Stomach smooth muscle (tissue), 2 donors: ENCODE data around the gene NOS3.
"Not testable (repeated sequence)": the region's sequence is repeated elsewhere in the genome, so short reads cannot be mapped to it uniquely, and the experiment has no call there.

Experiments used
- H3K27ac ChIP-seq: one replicate; pipeline ENCODE4 v1.7.0; 2013; ENCODE audit warnings: mild to moderate bottlenecking, low read length, inconsistent platforms
- H3K27me3 ChIP-seq, 2 donors: one replicate each; pipeline ENCODE4 v1.7.0; 2013; ENCODE audit warnings: low read length in 2 of 2; ENCODE audit not compliant: insufficient read depth in 2 of 2, control insufficient read depth in 1 of 2
- H3K36me3 ChIP-seq, 2 donors: one replicate each; pipeline ENCODE4 v1.7.0; 2013; ENCODE audit warnings: low read length in 2 of 2; ENCODE audit not compliant: control insufficient read depth in 2 of 2, insufficient read depth in 2 of 2
- H3K4me1 ChIP-seq: one replicate; pipeline ENCODE4 v1.7.0; 2013; ENCODE audit warnings: low read length; ENCODE audit not compliant: control insufficient read depth, insufficient read depth
- H3K4me3 ChIP-seq, 2 donors: one replicate each; pipeline ENCODE4 v1.7.0; 2013; ENCODE audit warnings: low read length in 2 of 2
- H3K9ac ChIP-seq, 2 donors: one replicate each; pipeline ENCODE4 v1.7.0; 2013; ENCODE audit warnings: low read length in 2 of 2, mild to moderate bottlenecking in 1 of 2
- H3K9me3 ChIP-seq, 2 donors: one replicate each; pipeline ENCODE4 v1.7.0; 2013; ENCODE audit warnings: low read length in 2 of 2; ENCODE audit not compliant: control insufficient read depth in 2 of 2
- donor health status: healthy.
- donor health status: Pancreatic carcinoma.

NOS3 gene

DNA sequence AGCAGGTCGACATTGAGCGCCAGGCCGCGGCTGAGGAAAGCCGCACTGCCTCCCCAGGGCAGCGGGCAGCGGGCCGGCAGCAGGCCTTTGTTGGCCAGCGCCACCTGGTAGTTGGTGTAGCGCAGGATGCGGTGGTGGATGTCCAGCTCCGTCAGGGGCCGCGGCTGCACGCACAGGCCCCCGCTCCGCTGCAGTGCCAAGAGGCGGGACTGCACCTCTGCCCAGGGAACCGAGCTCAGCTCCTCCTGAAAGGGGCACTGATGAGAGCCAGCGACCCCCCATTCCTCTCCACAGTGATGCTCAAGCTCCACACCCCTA lies 28.3 kb downstream of the NOS3 start:
- peak overlapping the region in 1 of 2 donors; percentile 58 for H3K4me3 ChIP-seq
- H3K27ac ChIP-seq, result no peak overlapping the region
- no peaks in the 10 kb centered on the region for H3K9me3 ChIP-seq
- H3K9ac ChIP-seq, result no peak overlapping the region
- peaks cover 40 to 46% of the 10 kb centered on the region in 2 donors for H3K27me3 ChIP-seq
- peaks cover 18% of the 10 kb centered on the region for H3K4me1 ChIP-seq
- H3K36me3 ChIP-seq, result no peaks in the 10 kb centered on the region

DNA sequence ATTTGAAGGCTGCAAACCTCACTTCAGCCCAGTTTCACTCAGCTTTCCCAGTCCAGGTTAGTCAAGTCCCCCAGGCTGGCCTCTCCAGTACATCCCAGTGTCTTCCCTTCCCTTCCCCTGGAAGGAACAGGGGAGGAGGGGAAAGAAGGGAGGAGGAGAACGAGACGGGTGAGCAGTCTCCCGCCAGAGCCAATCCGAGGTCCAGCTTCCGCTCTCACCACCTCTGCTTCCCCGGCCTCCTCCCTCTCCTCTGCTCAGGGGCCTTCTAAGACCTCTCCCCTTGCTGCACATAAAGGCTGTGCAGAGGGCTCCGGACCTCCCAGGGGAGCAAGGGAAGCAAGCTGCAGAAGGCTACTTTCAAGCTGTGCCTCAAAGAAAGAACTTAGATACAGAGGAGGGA lies 29.4 kb downstream of the NOS3 start:
- H3K9ac ChIP-seq, result no peak overlapping the region
- no peaks in the 10 kb centered on the region for H3K9me3 ChIP-seq
- H3K36me3 ChIP-seq, result no peaks in the 10 kb centered on the region
- peaks cover 35 to 39% of the 10 kb centered on the region in 2 donors for H3K27me3 ChIP-seq
- peaks cover 16% of the 10 kb centered on the region for H3K4me1 ChIP-seq
- no peak overlapping the region for H3K27ac ChIP-seq
- no peak overlapping the region for H3K4me3 ChIP-seq

DNA sequence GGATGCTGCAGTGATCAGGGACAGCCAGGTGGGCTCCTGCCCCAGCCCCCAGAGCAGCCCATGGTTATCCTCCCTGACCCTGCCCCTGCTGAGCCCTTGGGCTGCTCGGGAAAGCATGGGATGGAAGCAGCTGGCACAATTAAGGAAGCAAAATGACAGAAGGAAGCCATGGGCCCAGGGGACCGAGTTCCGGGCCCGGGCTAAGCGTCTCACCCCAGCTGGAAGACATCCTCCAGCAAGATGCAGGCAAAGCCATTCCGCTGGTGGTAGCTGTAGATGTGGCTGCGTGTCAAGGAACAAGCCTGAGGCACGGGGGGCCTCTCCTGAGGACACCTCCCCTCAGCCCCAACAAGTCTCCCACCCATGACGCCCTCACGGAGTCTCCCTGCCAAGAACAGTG lies 32.4 kb downstream of the NOS3 start:
- peaks cover 16% of the 10 kb centered on the region for H3K4me1 ChIP-seq
- H3K9ac ChIP-seq, result no peak overlapping the region
- H3K36me3 ChIP-seq, result no peaks in the 10 kb centered on the region
- H3K27ac ChIP-seq, result no peak overlapping the region
- peaks cover 8 to 11% of the 10 kb centered on the region in 2 donors for H3K27me3 ChIP-seq
- no peaks in the 10 kb centered on the region for H3K9me3 ChIP-seq
- H3K4me3 ChIP-seq, result no peak overlapping the region

DNA sequence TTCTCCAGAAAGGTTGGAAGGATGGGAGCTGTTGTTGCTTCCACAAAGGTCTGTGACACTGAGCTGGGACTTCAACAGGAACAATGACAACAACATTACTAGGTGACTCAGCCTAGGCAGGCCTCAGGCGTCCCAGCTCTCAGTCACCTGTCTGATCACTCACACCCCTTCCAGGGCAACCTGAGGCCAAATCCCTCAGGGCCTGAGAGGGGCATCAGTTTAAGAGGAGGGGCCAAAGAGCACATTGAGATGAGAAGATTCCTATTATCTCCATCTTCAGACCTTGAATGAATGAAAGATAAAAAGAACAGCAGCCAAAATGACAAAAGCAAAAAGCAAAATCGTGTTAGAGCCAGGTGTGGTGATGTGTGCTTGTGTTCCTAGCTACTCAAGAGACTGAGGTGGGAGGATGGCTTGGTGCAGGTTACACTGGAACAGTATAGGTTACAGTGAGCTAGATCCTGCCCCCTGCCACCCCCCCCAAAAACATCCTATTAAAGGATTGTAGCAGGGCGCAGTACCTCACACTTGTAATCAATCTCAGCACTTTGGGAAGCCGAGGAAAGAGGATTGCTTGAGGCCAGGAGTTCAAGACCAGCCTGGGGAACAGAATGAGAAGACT lies 33.7 kb downstream of the NOS3 start, which contains the start of gene ATG9B:
ATG9B (minus strand) TSS at position 60 of the 622 bp plus-strand sequence. CDS start 71 bp downstream, outside the sequence.
- Histone ChIP-seq H3K27me3 (peaks cover 2 to 5% of the 10 kb centered on the region in 2 donors), H3K9ac (no peak within 1 kb of the TSS)

DNA sequence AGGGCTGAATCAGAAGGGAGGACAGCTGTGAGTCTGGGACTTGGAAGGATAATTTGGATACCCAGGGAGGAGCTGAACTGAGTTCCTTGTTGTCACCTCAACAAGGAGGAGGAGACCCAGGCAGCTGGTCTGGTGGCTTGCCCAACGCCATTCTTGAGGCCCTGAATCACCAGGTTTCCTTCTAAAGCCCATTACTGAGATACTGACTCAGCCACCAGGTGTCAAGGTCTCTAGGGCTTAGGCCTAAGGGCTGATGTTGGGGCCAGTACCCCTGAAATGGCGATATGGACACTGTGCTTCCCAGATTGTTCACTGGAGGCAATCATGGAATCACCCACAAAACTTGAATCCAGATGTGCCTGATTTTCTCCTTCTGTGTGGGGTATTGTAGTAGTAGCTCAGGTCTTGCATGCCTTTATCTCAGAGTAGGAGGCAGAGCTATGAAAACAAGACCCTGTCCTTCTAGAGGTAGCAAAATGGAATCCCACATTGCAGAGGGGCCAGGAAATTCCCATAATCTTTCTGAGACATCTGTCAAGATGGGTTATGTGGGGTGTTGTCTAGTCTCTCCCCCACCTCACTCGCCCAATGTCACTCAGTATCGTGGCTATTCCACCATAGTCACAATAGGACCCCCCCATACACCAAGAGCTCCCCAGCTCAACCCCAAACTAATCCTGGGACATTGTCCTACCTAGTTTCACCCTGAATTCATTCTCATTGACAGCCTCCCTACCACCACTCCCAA lies 35.3 kb downstream of the NOS3 start:
- Histone ChIP-seq H3K27ac (no peak overlapping the region), H3K36me3 (no peaks in the 10 kb centered on the region), H3K9me3 (no peaks in the 10 kb centered on the region), H3K27me3 (no peaks in the 10 kb centered on the region), H3K9ac (no peak overlapping the region), H3K4me3 (no peak overlapping the region), H3K4me1 (peaks cover 14% of the 10 kb centered on the region)

More for the DNA sequence above, 33.7 kb downstream of the NOS3 start, which contains the start of gene ATG9B:
- no peaks in the 10 kb centered on the region for H3K9me3 ChIP-seq
- no peaks in the 10 kb centered on the region for H3K36me3 ChIP-seq
- no peak within 1 kb of the TSS for H3K4me3 ChIP-seq
- no peak within 1 kb of the TSS for H3K27ac ChIP-seq
- peaks cover 14% of the 10 kb centered on the region for H3K4me1 ChIP-seq

DNA sequence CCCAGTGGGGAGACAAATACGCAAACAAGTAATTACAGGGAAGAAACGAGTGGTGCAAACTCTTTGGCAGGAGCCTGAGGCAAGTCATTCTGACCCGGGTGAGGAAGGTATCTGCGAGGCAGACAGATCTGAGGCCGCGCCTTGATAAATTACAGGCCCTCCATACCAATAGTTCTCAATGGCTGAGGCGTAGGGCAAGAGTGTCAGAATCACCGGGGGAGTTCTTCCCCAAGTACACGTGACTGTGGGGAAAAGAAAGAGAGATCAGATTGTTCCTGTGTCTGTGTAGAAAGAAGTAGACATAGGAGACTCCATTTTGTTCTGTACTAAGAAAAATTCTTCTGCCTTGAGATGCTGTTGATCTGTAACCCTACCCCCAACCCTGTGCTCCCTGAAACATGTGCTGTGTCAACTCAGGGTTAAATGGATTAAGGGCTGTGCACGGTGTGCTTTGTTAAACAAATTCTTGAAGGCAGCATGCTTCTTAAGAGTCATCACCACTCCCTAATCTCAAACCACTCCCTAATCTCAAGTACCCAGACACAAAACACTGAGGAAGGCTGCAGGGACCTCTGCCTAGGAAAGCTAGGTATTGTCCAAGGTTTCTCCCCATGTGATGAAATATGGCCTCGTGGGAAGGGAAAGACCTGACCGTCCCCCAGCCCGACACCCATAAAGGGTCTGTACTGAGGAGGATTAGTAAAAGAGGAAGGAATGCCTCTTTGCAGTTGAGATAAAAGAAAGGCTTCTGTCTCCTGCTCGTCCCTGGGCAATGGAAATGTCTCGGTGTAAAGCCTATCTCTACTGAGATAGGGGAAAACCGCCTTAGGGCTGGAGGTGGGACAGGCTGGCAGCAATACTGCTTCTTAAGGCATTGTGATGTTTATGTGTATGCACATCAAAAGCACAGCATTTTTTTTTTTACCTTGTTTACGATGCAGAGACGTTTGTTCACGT lies 36.2 kb downstream of the NOS3 start:
- H3K4me3 ChIP-seq, result peak overlapping the region; percentile 78 to 96
- H3K9me3 ChIP-seq, H3K27ac ChIP-seq: not testable (repeated sequence)

DNA sequence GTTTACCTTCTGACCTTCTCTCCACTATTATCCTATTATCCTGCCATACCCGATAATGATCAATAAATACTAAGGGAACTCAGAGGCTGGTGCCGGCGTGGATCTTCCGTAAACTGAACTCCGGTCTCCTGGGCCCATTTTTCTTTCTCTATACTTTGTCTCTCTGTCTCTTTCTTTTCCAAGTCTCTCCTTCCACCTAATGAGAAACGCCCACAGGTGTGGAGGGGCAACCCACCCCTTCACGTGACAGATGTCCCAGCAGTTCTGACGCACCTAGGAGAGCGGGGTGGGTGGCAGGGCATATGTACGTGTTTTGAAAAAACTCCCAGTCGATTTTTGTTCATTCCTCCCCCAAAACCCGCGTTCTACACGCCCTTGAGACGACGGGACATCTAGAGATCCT lies 36.9 kb downstream of the NOS3 start:
- H3K27me3 ChIP-seq, H3K36me3 ChIP-seq, H3K9me3 ChIP-seq: not testable (repeated sequence)
- Histone ChIP-seq H3K27ac (peak overlapping the region; percentile 76), H3K4me3 (peak overlapping the region; percentile 78 to 96), H3K9ac (peak overlapping the region; percentile 62 to 77), H3K4me1 (peaks cover 14% of the 10 kb centered on the region)

More for the DNA sequence above, 36.2 kb downstream of the NOS3 start:
- not testable (repeated sequence) for H3K9ac ChIP-seq, H3K27me3 ChIP-seq, H3K36me3 ChIP-seq
- peaks cover 14% of the 10 kb centered on the region for H3K4me1 ChIP-seq

DNA sequence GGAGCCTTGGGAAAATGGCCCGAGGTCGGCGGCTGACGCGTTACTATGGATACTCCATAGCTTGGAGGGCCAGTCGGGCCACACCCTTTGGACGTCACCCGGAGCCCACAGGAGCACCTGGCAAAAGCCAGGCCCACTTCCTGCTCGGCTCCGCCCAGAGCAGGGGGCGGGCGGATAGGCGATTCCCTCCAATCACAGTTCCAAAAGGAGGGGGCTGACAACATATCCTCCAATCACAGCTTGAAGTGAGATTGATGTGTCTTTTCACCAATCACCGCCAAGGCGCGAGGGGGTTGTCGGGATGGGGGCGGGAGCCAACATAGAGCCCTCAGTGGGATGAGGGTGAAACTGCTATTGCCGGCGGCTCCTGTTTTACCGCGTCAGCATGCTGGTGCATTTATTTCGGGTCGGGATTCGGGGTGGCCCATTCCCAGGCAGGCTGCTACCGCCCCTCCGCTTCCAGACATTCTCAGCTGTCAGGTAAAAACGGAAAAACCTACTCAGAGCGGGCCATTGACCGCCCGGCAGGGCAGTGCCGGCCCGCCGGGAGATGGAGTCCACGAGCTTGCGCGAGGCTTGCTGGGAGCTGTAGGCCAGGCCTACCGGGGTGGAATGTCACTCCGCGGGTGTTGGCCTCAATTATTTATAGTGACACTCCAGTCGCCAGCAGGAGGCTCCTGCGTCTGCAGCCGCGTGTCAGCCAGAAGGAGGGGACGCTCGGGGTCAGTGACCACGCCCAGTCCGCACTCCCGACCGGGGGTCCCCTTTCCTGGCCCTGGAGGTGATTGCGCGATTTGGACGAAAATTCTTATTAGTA lies 37.5 kb downstream of the NOS3 start, which contains the start of gene ABCB8:
ABCB8 (plus strand) TSS at position 320 of the 817 bp plus-strand sequence; CDS start at position 386, 66 bp downstream.
- Histone ChIP-seq H3K27me3 (no peaks in the 10 kb centered on the region), H3K36me3 (peaks cover 0 to 2% of the 10 kb centered on the region in 2 donors), H3K4me1 (peaks cover 14% of the 10 kb centered on the region), H3K27ac (peak within 1 kb of the TSS; percentile 76), H3K9me3 (no peaks in the 10 kb centered on the region), H3K9ac (peak within 1 kb of the TSS; percentile 75 to 77), H3K4me3 (peak within 1 kb of the TSS; percentile 78 to 96)

DNA sequence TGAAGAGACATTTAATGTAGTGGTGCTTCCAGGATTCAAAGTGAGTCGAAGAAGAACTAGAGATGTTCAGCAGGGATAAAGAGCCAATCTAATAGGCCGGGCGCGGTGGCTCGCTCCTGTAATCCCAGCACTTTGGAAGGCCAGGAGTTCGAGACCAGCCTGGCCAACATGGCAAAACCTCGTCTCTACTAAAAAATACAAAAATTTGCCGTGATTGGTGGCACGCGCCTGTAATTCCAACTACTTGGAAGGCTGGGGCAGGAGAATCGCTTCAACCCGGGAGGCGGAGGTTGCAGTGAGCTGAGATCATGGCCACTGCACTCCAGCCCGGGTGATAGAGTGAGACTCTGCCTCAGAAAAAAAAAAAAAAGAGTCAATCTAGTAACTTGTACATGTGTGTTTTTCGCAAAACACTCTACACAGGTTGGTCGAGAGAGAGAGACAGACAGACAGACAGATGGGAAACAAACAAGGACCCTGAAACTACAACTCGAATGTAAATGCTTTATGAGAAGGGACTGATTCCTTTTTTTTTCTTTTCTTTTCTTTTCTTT lies 38.2 kb downstream of the NOS3 start:
- H3K9me3 ChIP-seq, result no peaks in the 10 kb centered on the region
- H3K4me3 ChIP-seq, result peak overlapping the region; percentile 78 to 96
- H3K27me3 ChIP-seq, result no peaks in the 10 kb centered on the region
- H3K4me1 ChIP-seq, result peaks cover 14% of the 10 kb centered on the region
- peak overlapping the region; percentile 76 for H3K27ac ChIP-seq
- peaks cover 0 to 2% of the 10 kb centered on the region in 2 donors for H3K36me3 ChIP-seq
- H3K9ac ChIP-seq, result peak overlapping the region; percentile 75 to 77
